HTERT RPE-1 (cell line): Measurements from ENCODE around the gene OR6B1.
"Not testable (repeated sequence)": the region's sequence is repeated elsewhere in the genome, so short reads cannot be mapped to it uniquely, and the experiment has no call there.

ENCODE experiments used
- in situ Hi-C: fragments of 300-500 bp; cut with MboI; formaldehyde crosslinking; loops from 4 replicates; pipeline ENCODE4 v1.14.3; 2020; ENCODE audit warnings: low sequenced_read_pairs

The OR6B1 gene

GRCh38 chr7:144036302-144036885 is 36.3 kb downstream of the OR6B1 start:
- in situ Hi-C loops: no loop called here

DNA sequence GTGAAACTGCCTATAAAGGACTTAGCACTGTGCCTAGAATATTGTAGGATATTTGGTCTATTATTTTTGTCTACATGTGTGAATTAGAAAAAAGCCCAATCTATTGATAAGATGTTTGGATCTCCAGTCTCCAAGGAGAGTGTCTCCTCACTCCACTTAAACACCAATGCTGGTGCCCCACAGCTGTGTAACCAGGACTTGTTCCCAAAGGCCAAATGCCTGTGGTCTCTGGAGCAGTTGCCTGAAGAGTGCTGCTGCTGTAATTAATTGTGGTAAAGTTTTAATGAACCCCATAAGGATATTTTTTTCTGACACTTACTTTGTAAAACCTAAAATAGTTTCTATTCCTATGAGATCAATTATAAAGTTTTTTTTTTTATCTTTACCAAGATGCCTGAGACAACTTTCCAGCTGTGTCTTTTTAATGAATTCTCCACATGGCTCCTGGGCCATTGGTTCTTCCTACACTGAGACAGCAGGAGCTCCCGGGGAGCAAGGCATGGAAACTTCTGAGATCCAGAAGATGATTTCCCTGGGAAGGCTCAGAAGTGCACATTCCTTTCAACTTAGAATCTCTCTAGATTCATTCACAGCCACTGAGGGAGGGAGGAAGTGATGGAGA is 37.4 kb downstream of the OR6B1 start:
- in situ Hi-C loops: no loop called here

GRCh38 chr7:144038887-144039286 is 38.8 kb downstream of the OR6B1 start:
- in situ Hi-C loops: no loop called here

GRCh38 chr7:144048648-144049047 is 48.5 kb downstream of the OR6B1 start, which contains the start of gene OR2A5:
OR2A5 (plus strand) TSS chr7:144048948; CDS start chr7:144050402, 1,454 bp downstream.
- in situ Hi-C loops: no loop called here

- in situ Hi-C loops: no loop called here
Measured at GRCh38 chr7:144049491-144049890, 49.4 kb downstream of the OR6B1 start.

DNA sequence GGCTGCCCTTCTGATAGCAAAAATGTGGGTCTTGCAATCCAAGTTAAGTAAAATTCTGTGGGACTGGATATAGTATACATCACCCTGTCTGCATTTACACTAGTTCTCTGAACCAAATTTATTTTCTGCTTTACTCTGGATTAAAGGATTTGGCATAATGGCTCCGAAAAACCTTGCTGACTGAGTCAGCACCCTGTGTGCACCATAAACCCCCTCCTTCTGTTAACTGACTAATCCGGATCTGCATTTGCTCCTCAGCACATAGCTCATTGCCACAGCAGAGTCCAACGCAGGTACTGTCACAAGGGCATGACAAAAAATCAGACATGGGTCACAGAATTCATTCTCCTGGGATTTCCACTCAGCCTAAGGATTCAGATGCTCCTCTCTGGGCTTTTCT is 50.0 kb downstream of the OR6B1 start:
- in situ Hi-C loops: no loop called here

DNA sequence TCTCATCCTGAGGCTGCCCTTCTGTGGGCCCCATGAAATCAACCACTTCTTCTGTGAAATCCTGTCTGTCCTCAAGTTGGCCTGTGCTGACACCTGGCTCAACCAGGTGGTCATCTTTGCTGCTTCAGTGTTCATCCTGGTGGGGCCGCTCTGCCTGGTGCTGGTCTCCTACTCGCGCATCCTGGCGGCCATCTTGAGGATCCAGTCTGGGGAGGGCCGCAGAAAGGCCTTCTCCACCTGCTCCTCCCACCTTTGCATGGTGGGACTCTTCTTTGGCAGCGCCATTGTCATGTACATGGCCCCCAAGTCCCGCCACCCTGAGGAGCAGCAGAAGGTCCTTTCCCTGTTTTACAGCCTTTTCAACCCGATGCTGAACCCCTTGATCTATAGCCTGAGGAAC is 50.8 kb downstream of the OR6B1 start:
- in situ Hi-C loops: not testable (repeated sequence)

GRCh38 chr7:144057954-144058353 is 57.8 kb downstream of the OR6B1 start:
- in situ Hi-C loops: no loop called here
